NB4 (cell line): ENCODE results near the gene ADARB2.

Source experiments
- MYC ChIP-seq: IDR thresholded peaks from 2 replicates; pipeline ENCODE4 v1.6.1; 2011; ENCODE audit warnings: low read depth, low read length
- POLR2A ChIP-seq: IDR thresholded peaks from 2 replicates; pipeline ENCODE4 v1.6.1; 2011; ENCODE audit warnings: mild to moderate bottlenecking; ENCODE audit not compliant: insufficient read length; ENCODE audit errors: extremely low read depth
- TF ChIP-seq, protein P1 (sequence below): IDR thresholded peaks from one replicate; pipeline ENCODE4 v1.5.1; 2012; ENCODE audit warnings: low read depth, low read length
- TF ChIP-seq, protein P2 (sequence below): IDR thresholded peaks from 2 replicates; pipeline ENCODE4 v1.6.1; 2011; ENCODE audit warnings: low read depth, low read length

DNA sequence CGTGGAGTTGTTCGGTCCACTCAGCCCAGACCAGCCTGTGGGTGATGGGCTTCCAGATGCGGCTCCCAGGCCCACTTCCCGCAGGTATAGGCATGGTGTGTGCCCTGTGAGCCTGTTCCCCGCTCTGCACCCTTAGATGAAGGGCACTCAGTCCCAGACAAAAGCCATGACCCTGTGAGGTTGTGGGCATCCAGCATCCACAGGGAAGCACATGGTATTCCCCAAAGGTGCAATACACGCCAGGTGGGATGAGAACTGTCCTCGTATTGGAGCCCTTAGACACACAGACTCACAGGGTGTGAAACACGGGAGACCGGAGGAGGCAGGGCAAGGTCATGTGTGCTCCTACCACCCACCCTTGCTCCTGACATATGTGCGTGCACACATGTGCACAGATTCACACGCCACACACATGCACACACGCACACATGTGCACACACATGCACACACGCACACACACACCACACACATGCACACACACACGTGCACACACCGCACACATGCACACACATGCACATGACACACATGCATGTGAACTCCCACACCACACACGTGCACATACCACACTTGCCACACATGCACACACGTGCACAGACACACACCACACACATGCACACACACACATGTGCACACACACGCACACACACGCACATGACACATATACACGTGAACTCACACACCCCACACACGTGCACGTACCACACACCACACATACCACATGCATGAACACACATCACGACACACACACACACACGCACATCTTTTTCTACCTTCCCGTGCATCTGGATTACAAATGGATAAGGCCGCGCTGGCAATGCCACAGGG, 361.8 kb downstream of the ADARB2 start:
- TF ChIP-seq, protein P1, sequence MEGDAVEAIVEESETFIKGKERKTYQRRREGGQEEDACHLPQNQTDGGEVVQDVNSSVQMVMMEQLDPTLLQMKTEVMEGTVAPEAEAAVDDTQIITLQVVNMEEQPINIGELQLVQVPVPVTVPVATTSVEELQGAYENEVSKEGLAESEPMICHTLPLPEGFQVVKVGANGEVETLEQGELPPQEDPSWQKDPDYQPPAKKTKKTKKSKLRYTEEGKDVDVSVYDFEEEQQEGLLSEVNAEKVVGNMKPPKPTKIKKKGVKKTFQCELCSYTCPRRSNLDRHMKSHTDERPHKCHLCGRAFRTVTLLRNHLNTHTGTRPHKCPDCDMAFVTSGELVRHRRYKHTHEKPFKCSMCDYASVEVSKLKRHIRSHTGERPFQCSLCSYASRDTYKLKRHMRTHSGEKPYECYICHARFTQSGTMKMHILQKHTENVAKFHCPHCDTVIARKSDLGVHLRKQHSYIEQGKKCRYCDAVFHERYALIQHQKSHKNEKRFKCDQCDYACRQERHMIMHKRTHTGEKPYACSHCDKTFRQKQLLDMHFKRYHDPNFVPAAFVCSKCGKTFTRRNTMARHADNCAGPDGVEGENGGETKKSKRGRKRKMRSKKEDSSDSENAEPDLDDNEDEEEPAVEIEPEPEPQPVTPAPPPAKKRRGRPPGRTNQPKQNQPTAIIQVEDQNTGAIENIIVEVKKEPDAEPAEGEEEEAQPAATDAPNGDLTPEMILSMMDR = no peak
- TF ChIP-seq, protein P2, sequence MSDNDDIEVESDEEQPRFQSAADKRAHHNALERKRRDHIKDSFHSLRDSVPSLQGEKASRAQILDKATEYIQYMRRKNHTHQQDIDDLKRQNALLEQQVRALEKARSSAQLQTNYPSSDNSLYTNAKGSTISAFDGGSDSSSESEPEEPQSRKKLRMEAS = no peak
- no peak for TF ChIP-seq POLR2A
- no peak for TF ChIP-seq MYC
